Thyroid gland (tissue), 4 donors: ENCODE data around the gene ANKRD26.

Experiments used
- CTCF ChIP-seq, 6 experiments: fragments of 200-600 bp in 3 of 6; fragments of 450-650 bp in 3 of 6; sonication (generic) in 3 of 6; IDR thresholded peaks; one replicate each; pipeline ENCODE4 v1.5.1; 2016 to 2019; ENCODE audit warnings: antibody characterized with exemption in 6 of 6, mild to moderate bottlenecking in 2 of 6, inconsistent platforms in 1 of 6, moderate library complexity in 1 of 6
- POLR2A ChIP-seq, 2 donors: fragments of 450-650 bp; IDR thresholded peaks; one replicate each; pipeline ENCODE4 v1.6.1; 2017; ENCODE audit warnings: antibody characterized with exemption in 2 of 2, mild to moderate bottlenecking in 2 of 2, moderate library complexity in 1 of 2

- TF ChIP-seq POLR2A (IDR thresholded peaks at IDR 0.05) (no peak), CTCF (IDR thresholded peaks at IDR 0.05) (no peak)
Measured at GRCh38 chr10:27065084-27065483, 35.2 kb downstream of the ANKRD26 start.
